GM21737 (cell line): Measurements from ENCODE around the gene CAPN5.

Experiments
- ATAC-seq: cut with Tn5 transposase; IDR thresholded peaks from one replicate; pipeline ENCODE4 v1.9.1; 2021; ENCODE audit warnings: mild to moderate bottlenecking, moderate library complexity; ENCODE audit not compliant: unreplicated experiment

CAPN5 gene

GRCh38 chr11:77165066-77165465 is 98.3 kb downstream of the CAPN5 start:
- no peak for ATAC-seq

- ATAC-seq: no peak
Measured at GRCh38 chr11:77166021-77166420, 99.2 kb downstream of the CAPN5 start.

- ATAC-seq: no peak
Measured at GRCh38 chr11:77167111-77167626, 100.4 kb downstream of the CAPN5 start.

- ATAC-seq: no peak
Measured at GRCh38 chr11:77167791-77168190, 101.0 kb downstream of the CAPN5 start.

- no peak for ATAC-seq
Measured at GRCh38 chr11:77170107-77170506, 103.3 kb downstream of the CAPN5 start.

GRCh38 chr11:77171254-77171653 is 104.5 kb downstream of the CAPN5 start:
- ATAC-seq: no peak

GRCh38 chr11:77171885-77172665 is 105.3 kb downstream of the CAPN5 start:
- no peak for ATAC-seq

GRCh38 chr11:77172666-77172982 is 105.9 kb downstream of the CAPN5 start:
- no peak for ATAC-seq

- no peak for ATAC-seq
Measured at GRCh38 chr11:77173494-77173893, 106.7 kb downstream of the CAPN5 start.

GRCh38 chr11:77174559-77174958 is 107.8 kb downstream of the CAPN5 start:
- ATAC-seq: no peak

- no peak for ATAC-seq
Measured at GRCh38 chr11:77175021-77175842, 108.5 kb downstream of the CAPN5 start.
